ENCODE measurements around the gene FOXM1. TPM values are rescaled to one million over a fixed set of nuclear protein-coding genes. Genes with fewer than 3 reads are reported as not detected.

FOXM1 gene, protein sequence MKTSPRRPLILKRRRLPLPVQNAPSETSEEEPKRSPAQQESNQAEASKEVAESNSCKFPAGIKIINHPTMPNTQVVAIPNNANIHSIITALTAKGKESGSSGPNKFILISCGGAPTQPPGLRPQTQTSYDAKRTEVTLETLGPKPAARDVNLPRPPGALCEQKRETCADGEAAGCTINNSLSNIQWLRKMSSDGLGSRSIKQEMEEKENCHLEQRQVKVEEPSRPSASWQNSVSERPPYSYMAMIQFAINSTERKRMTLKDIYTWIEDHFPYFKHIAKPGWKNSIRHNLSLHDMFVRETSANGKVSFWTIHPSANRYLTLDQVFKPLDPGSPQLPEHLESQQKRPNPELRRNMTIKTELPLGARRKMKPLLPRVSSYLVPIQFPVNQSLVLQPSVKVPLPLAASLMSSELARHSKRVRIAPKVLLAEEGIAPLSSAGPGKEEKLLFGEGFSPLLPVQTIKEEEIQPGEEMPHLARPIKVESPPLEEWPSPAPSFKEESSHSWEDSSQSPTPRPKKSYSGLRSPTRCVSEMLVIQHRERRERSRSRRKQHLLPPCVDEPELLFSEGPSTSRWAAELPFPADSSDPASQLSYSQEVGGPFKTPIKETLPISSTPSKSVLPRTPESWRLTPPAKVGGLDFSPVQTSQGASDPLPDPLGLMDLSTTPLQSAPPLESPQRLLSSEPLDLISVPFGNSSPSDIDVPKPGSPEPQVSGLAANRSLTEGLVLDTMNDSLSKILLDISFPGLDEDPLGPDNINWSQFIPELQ
- total RNA-seq (2014; rRNA removed; shearing (Covaris generic); ENCODE audit: low replicate concordance), result 15.4 and 20.8 TPM in 2 replicates

DNA sequence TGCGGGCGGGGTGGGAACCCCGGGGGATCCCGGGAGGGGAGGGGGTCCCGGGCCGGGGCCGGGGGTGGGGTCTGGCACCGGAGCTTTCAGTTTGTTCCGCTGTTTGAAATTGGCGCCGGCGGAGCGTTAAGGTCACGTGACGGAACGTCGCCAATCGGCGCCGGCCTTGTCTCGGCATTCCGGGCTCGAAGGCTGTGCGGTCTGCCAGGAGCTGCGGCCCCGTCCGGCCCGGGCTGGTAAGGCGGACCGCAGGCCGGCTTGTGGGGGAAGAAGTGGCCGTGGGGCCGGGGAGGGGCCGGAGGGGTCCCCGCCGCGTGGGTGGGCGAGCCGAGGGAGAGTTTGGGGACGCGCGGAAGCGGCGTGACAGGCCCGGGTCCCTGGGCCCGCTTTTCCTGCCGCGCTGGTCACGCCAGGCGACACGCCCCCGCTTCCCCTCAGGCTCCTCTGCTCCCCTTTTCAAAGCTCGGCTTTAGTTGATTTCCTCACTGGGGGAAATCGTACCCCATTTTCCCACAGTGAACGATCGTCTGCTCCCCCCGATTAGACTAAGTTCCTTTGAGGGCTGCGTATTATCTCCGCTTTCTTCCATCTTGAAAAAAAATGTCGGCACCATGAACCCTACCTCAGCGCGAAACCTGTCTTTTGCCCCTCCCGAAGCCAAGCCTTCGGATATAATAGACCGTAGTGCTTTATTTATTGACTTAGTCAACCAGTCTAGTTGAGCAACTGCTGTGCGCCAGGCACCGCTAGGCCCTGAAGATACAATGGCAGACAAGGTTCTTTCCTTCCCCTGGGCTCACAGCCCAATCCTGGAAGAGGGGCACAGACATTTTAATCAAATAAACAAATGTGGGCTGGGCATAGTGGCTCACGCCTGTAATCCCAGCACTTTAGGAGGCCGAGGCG, at the start of gene FOXM1, which contains the start of gene RHNO1:
Gene FOXM1 (minus strand): TSS at position 128 of the 906 bp plus-strand sequence. CDS start 2,696 bp downstream, outside the sequence.
Gene RHNO1 (plus strand): TSS at position 177 of the 906 bp plus-strand sequence. CDS start 8,144 bp downstream, outside the sequence.
- Histone ChIP-seq H3K4me3 (ENCODE audit: low read length) (peak within 1 kb of the TSS; percentile 75), H3K79me2 (ENCODE audit: low read length) (peaks cover 89% of the 10 kb centered on the region), H3K9me3 (ENCODE audit: low read length) (no peaks in the 10 kb centered on the region), H3K4me1 (ENCODE audit: low read length) (peaks cover 24% of the 10 kb centered on the region), H3K9ac (ENCODE audit: low read length) (peak within 1 kb of the TSS; percentile 82), H3K4me2 (ENCODE audit: low read depth, low read length, poor library complexity, severe bottlenecking) (peak within 1 kb of the TSS; percentile 96), H4K20me1 (ENCODE audit: insufficient read depth, low read depth, low read length) (no peaks in the 10 kb centered on the region; the same call in 1 of the 2 replicates), H3K9me2 (replicated peaks; ENCODE audit: insufficient read depth, low read length) (no peaks in the 10 kb centered on the region), H3K27ac (ENCODE audit: low read length) (peak within 1 kb of the TSS; percentile 84), H2AFZ (ENCODE audit: low read length) (peak within 1 kb of the TSS; percentile 15), H3K36me3 (ENCODE audit: insufficient read depth, low read length) (peaks cover 15% of the 10 kb centered on the region; the same call in 1 of the 2 replicates), H3K27me3 (ENCODE audit: low read length) (no peaks in the 10 kb centered on the region)
- DNase-seq, result peak; percentile 95

DNA sequence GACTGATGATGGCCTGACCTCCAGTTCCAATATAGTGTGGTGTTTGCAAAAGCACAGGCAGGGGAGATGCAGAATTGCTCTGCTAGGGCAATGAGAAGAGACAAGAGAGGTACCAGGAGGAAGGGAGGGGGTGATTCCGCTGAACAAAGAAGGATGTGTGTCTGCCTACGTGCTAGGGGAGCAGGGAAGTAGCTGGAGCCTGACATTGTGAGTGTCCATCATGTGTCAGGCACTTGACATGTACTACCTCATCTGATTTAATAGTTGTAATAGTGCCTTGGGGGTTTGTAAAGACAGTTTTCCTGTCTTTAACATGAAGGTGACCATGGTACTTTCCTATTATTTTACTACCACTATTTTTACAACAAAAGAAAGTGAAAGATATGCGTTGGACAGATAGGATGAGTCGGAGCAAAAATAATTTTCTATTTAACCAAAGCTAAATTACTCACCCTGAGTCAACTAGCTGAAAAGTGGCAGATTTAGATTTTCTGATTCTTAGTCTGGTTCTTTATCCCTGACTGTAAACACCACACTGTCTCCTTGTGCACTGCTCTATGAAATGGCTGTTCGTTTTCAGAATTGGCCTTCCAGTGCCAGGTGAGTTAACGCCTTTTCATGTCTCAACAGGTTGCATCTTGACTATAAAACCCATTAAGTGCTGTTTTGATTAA, 48.5 kb upstream of the FOXM1 start:
- no peaks in the 10 kb centered on the region for H3K27me3 ChIP-seq (ENCODE audit: low read length)
- H3K36me3 ChIP-seq (ENCODE audit: insufficient read depth, low read length), result peaks cover 4% of the 10 kb centered on the region; the same call in 1 of the 2 replicates
- no peak overlapping the region for H3K27ac ChIP-seq (ENCODE audit: low read length)
- no peaks in the 10 kb centered on the region for H3K4me1 ChIP-seq (ENCODE audit: low read length)
- H3K9me2 ChIP-seq (replicated peaks; ENCODE audit: insufficient read depth, low read length), result no peaks in the 10 kb centered on the region
- H3K79me2 ChIP-seq (ENCODE audit: low read length), result no peaks in the 10 kb centered on the region
- no peak overlapping the region for H3K9ac ChIP-seq (ENCODE audit: low read length)
- DNase-seq, result no peak
- H3K4me2 ChIP-seq (ENCODE audit: low read depth, low read length, poor library complexity, severe bottlenecking), result no peak overlapping the region
- no peaks in the 10 kb centered on the region for H4K20me1 ChIP-seq (ENCODE audit: insufficient read depth, low read depth, low read length)
- H3K4me3 ChIP-seq (ENCODE audit: low read length), result no peak overlapping the region
- H2AFZ ChIP-seq (ENCODE audit: low read length), result no peak overlapping the region
- H3K9me3 ChIP-seq (ENCODE audit: low read length), result no peaks in the 10 kb centered on the region

DNA sequence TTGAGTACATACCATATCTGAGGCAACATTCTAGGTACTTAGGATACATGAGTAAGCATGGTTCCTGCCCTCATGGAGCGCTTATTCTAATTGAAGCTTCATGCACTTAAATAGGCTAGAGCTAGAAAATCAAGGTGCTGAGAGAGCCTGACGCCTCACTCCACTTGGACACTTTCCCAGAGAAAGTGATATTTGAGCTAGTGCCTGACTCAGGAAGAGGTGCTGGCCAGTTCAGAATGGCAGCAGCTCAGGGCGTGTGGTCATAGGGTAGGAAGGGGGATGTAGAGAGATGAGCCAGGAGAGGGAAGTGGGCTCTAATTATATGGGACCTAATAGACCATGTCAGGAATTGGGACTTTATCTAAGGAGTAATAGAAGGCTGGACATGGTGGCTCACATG, 47.0 kb upstream of the FOXM1 start:
- Histone ChIP-seq H4K20me1 (ENCODE audit: insufficient read depth, low read depth, low read length) (no peaks in the 10 kb centered on the region), H3K4me2 (ENCODE audit: low read depth, low read length, poor library complexity, severe bottlenecking) (no peak overlapping the region), H3K4me1 (ENCODE audit: low read length) (no peaks in the 10 kb centered on the region), H3K27me3 (ENCODE audit: low read length) (no peaks in the 10 kb centered on the region), H3K79me2 (ENCODE audit: low read length) (no peaks in the 10 kb centered on the region; the same call in 1 of the 2 replicates), H2AFZ (ENCODE audit: low read length) (no peak overlapping the region), H3K9ac (ENCODE audit: low read length) (no peak overlapping the region), H3K27ac (ENCODE audit: low read length) (no peak overlapping the region), H3K9me3 (ENCODE audit: low read length) (no peaks in the 10 kb centered on the region), H3K4me3 (ENCODE audit: low read length) (no peak overlapping the region), H3K36me3 (ENCODE audit: insufficient read depth, low read length) (peaks cover 4% of the 10 kb centered on the region; the same call in 1 of the 2 replicates), H3K9me2 (replicated peaks; ENCODE audit: insufficient read depth, low read length) (no peaks in the 10 kb centered on the region)
- no peak for DNase-seq

DNA sequence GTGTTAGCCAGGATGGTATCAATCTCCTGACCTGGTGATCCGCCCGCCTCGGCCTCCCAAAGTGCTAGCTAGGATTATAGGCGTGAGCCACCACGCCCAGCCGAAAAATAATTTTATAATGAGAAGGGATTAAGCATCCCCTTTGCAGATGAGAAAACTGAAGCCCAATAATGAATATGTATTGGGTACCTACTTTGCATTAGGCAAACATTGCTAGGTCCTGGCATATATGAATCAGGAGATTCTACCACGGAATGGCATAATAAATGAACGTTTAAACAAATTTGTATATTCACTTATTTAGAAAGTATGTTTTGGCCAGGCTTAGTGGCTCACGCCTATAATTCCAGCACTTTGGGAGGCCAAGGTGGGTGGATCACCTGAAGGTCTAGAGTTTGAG, 46.1 kb upstream of the FOXM1 start:
- Histone ChIP-seq H3K4me2 (ENCODE audit: low read depth, low read length, poor library complexity, severe bottlenecking) (no peak overlapping the region), H2AFZ (ENCODE audit: low read length) (no peak overlapping the region), H3K27me3 (ENCODE audit: low read length) (no peaks in the 10 kb centered on the region), H3K9me3 (ENCODE audit: low read length) (no peaks in the 10 kb centered on the region), H3K4me3 (ENCODE audit: low read length) (no peak overlapping the region), H3K36me3 (ENCODE audit: insufficient read depth, low read length) (peaks cover 4% of the 10 kb centered on the region; the same call in 1 of the 2 replicates), H3K79me2 (ENCODE audit: low read length) (no peaks in the 10 kb centered on the region; the same call in 1 of the 2 replicates), H3K4me1 (ENCODE audit: low read length) (no peaks in the 10 kb centered on the region), H4K20me1 (ENCODE audit: insufficient read depth, low read depth, low read length) (no peaks in the 10 kb centered on the region), H3K9me2 (replicated peaks; ENCODE audit: insufficient read depth, low read length) (no peaks in the 10 kb centered on the region), H3K9ac (ENCODE audit: low read length) (no peak overlapping the region), H3K27ac (ENCODE audit: low read length) (no peak overlapping the region)
- no peak for DNase-seq

DNA sequence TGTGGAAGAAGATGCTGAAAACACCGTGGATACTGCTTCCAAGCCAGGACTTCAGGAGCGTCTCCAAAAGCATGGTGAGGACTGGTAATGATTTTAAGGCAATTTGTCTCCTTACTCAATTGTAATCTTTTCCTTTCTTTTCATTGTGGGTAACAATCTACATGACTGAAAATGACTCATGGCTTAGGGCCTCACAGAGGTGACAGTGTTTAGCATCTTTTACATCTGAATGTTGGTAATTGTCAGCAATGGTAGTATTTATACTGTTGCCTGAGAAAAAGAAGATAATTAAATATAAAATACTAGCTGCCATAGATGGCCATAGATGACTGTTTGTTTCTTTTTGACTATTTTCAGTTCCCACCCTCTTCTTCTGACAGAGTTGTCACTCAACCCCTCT, 45.4 kb upstream of the FOXM1 start:
- H3K9me3 ChIP-seq (ENCODE audit: low read length), result no peaks in the 10 kb centered on the region
- H3K4me3 ChIP-seq (ENCODE audit: low read length), result no peak overlapping the region
- H3K4me2 ChIP-seq (ENCODE audit: low read depth, low read length, poor library complexity, severe bottlenecking), result no peak overlapping the region
- no peaks in the 10 kb centered on the region for H3K27me3 ChIP-seq (ENCODE audit: low read length)
- H3K9me2 ChIP-seq (replicated peaks; ENCODE audit: insufficient read depth, low read length), result no peaks in the 10 kb centered on the region
- DNase-seq, result no peak
- no peaks in the 10 kb centered on the region for H3K4me1 ChIP-seq (ENCODE audit: low read length)
- H3K27ac ChIP-seq (ENCODE audit: low read length), result no peak overlapping the region
- no peak overlapping the region for H2AFZ ChIP-seq (ENCODE audit: low read length)
- H3K79me2 ChIP-seq (ENCODE audit: low read length), result no peaks in the 10 kb centered on the region; the same call in 1 of the 2 replicates
- H3K36me3 ChIP-seq (ENCODE audit: insufficient read depth, low read length), result peaks cover 4% of the 10 kb centered on the region; the same call in 1 of the 2 replicates
- H3K9ac ChIP-seq (ENCODE audit: low read length), result no peak overlapping the region
- H4K20me1 ChIP-seq (ENCODE audit: insufficient read depth, low read depth, low read length), result no peaks in the 10 kb centered on the region

DNA sequence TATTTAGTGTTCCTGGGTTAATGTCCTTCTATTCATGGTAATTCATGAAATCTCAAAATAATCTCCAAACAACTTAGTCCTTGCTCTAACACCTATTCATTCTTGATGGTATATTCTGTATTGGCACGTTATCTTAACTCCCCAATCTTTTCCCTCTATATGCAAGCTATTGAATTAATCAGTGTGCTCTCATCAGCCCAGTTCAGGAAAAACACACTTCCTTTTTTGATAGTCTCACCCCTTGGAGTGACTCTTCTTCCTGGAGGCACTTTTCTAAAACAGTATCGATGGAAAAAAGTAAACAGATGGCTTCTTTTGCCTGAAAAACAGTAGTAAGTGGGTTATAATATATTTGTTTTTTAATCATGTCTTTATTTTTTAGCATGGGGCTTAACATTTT, 42.3 kb upstream of the FOXM1 start:
- Histone ChIP-seq H3K4me3 (ENCODE audit: low read length) (no peak overlapping the region), H3K4me2 (ENCODE audit: low read depth, low read length, poor library complexity, severe bottlenecking) (no peak overlapping the region), H3K79me2 (ENCODE audit: low read length) (no peaks in the 10 kb centered on the region; the same call in 1 of the 2 replicates), H3K27me3 (ENCODE audit: low read length) (no peaks in the 10 kb centered on the region), H4K20me1 (ENCODE audit: insufficient read depth, low read depth, low read length) (no peaks in the 10 kb centered on the region), H3K4me1 (ENCODE audit: low read length) (no peaks in the 10 kb centered on the region), H3K9ac (ENCODE audit: low read length) (no peak overlapping the region), H2AFZ (ENCODE audit: low read length) (no peak overlapping the region), H3K9me3 (ENCODE audit: low read length) (no peaks in the 10 kb centered on the region), H3K27ac (ENCODE audit: low read length) (no peak overlapping the region), H3K9me2 (replicated peaks; ENCODE audit: insufficient read depth, low read length) (no peaks in the 10 kb centered on the region), H3K36me3 (ENCODE audit: insufficient read depth, low read length) (peaks cover 4% of the 10 kb centered on the region; the same call in 1 of the 2 replicates)
- no peak for DNase-seq

DNA sequence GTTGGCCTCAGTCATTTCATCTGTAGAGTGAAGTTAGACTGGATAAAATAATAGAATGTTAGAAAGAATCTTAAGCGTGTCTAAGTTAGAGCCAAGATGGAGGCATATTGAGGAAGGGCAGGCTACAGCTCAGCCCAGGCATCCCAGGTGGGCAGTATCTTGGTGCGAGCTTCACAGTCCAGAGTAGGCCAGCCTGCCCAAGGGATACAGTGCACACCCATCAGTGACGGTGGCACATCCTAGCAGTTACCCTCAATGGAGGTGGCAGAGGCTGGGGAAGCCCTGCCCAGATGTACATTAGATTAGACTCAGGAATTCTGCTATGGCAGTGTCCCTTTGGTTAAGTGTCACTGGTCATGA, 35.2 kb upstream of the FOXM1 start:
- no peaks in the 10 kb centered on the region for H3K36me3 ChIP-seq (ENCODE audit: insufficient read depth, low read length)
- no peak overlapping the region for H2AFZ ChIP-seq (ENCODE audit: low read length)
- H3K4me1 ChIP-seq (ENCODE audit: low read length), result peaks cover 8% of the 10 kb centered on the region
- H3K9me2 ChIP-seq (replicated peaks; ENCODE audit: insufficient read depth, low read length), result no peaks in the 10 kb centered on the region
- H3K4me3 ChIP-seq (ENCODE audit: low read length), result no peak overlapping the region
- H3K9me3 ChIP-seq (ENCODE audit: low read length), result no peaks in the 10 kb centered on the region
- H3K27me3 ChIP-seq (ENCODE audit: low read length), result no peaks in the 10 kb centered on the region
- H3K4me2 ChIP-seq (ENCODE audit: low read depth, low read length, poor library complexity, severe bottlenecking), result no peak overlapping the region
- H3K79me2 ChIP-seq (ENCODE audit: low read length), result peaks cover 11% of the 10 kb centered on the region; the same call in 1 of the 2 replicates
- DNase-seq, result no peak
- no peaks in the 10 kb centered on the region for H4K20me1 ChIP-seq (ENCODE audit: insufficient read depth, low read depth, low read length)
- H3K27ac ChIP-seq (ENCODE audit: low read length), result no peak overlapping the region
- H3K9ac ChIP-seq (ENCODE audit: low read length), result no peak overlapping the region

Measured in Karpas-422 (cell line).